Stimulated activated naive CD4-positive, alpha-beta T cell treated with Interleukin-2 at 50 U/mL for 16 hours (primary cell): ENCODE measurements around the gene PGLYRP3.

Experiments
- DNase-seq: peaks from one replicate; lab custom pipeline; 2025; lab: John Stamatoyannopoulos, UW

PGLYRP3 gene

DNA sequence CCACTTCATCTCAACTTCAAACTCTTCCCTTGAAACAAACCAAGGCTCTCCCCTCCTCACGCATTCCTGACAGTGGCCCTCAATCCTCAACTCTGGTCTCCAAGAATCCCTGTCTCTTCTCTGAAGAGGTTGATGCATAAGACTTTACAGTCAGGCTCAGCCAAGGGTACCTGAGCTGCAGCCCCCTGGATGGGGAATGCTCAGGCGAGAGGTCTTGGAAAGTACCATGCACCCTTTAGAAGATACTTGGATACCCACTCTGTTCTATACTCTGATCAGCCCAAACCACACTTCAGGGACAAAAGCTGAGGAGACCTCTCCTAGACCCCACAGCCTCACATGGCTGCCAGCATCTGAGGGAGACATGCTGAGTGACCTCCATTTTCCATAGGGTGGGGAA, 536 bp upstream of the PGLYRP3 start:
- no peak for DNase-seq

DNA sequence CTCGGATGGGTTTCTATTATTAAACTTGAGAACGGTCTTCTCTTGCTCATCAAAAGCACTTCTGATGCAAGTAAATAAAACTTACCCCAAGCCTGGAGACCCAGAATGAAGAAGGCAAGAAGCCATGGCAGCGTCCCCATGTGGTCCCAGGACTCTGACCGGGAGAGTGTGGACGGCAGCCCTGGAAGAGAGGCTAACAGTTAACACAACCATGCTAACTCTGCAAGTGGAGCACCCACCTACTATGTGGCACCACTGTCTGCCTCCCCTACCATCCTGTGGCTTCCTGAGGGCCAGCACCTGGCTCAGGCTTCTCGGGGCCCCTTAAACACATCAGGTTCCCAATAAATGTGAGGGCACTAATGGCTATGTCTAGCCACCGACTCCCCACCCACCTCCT, 2.2 kb downstream of the PGLYRP3 start:
- DNase-seq: no peak

DNA sequence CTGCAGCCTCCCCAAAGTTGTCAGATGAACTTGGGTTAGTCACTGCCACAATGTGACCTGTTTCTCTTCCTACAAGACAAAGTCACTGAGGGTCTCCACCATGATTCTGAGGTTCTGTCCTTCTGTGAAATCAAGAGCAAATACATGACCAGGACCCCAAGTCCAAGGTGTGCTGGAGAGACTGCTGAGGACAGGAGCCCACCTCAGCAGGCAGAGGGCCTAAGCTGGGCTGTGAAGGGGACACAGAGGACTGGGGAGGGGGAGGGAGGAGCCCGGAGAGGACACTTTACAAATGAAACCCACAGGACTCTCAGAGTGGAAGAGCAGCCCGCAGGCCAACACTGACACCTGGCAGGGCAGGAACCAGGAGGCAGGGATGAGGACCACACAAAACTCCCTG, 3.3 kb downstream of the PGLYRP3 start:
- no peak for DNase-seq

GRCh38 chr1:153308540-153308939, 4.2 kb downstream of the PGLYRP3 start:
- DNase-seq: no peak

- no peak for DNase-seq
Measured at GRCh38 chr1:153307221-153307600, 5.5 kb downstream of the PGLYRP3 start.

- no peak for DNase-seq
Measured at GRCh38 chr1:153306303-153307220, 6.2 kb downstream of the PGLYRP3 start.

DNA sequence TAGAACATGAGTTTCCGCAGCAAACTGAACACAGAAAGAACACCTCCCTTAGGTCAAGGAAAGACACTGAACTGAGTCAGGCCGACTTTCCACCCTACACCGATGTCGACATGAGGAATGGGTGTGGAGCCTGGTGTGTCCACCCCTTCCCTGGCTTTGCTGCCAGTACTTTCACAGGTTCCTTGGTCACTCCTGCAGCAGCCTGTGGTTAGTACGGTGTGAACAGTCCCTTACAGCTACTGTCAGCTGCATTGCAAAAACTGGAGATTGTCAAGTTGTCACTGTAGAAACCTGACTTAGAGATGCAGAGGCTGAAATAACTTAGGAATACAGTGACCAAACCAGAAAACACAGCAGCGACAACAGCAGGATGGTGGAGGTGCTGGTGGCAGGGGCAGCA, 7.1 kb downstream of the PGLYRP3 start:
- DNase-seq: no peak

GRCh38 chr1:153302308-153302707, 10.4 kb downstream of the PGLYRP3 start:
- no peak for DNase-seq

DNA sequence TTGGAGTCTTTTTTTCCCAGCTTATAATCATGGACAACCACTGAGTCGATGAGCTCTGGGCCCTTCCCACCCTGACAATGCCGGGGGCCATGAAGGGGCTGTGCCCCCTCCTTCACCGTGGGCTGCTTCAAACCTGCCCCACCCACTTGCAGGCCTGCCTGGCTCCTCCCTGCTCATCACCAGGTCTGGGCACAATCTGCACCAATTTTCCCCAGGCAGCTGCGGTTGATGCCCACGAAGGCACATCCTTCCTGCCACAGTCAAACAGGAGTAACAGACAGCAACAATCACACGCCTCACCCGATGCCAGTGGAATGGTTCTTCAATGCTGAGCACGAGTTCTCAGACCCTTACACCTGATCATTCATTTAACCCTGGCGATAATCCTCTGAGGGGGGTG, 18.9 kb downstream of the PGLYRP3 start:
- no peak for DNase-seq

DNA sequence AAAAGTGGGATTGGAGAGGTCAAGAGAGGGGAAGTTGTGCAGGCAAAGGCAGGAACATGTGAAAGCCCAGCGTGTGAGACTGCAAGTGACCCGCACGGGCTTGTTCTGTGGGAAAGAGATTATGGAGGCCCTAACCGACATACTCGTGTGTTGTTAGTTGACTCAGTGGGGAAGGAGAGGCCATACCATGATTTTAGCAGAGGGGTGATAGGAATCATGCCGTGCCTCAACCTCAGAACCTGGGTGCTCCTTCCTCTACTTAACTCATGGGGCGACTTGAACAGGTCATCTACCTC, 19.3 kb downstream of the PGLYRP3 start:
- DNase-seq: no peak

DNA sequence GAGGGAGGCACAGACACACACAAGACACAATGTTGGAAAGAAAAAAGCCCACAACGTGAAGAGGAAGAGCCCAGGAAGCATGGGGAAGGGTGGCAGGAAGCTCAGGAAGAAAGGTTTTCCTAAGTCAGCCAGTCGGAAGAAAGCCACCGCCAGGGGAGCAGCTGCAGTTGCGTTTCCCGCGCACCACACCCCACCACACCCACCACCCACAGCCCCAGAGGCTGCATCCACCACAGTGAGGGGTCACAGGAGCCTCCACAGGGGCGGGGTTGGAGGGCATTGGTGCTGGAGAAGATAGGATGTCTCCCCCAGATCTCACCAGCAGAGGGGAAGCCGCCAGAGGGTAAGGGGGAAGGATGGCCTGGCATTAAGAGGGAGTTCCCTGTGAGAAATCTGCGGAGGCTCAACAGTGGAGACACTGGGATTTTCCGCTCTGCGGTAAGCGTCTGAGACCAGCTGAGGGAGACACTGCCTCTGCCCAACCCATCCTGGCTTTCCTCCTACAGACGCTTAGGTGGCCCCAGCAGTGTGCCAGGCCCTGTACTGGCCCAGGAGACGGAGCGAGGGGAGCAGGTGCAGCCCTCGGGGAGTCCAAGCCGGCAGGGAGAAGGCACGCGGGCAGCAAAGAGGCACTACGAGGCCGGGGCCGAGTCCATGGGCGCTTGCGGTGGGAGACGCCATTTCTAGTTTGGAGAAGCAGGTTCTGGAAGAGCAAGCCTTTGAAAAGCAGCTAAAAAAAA, 19.8 kb downstream of the PGLYRP3 start:
- no peak for DNase-seq

GRCh38 chr1:153292185-153292584, 20.6 kb downstream of the PGLYRP3 start:
- no peak for DNase-seq

DNA sequence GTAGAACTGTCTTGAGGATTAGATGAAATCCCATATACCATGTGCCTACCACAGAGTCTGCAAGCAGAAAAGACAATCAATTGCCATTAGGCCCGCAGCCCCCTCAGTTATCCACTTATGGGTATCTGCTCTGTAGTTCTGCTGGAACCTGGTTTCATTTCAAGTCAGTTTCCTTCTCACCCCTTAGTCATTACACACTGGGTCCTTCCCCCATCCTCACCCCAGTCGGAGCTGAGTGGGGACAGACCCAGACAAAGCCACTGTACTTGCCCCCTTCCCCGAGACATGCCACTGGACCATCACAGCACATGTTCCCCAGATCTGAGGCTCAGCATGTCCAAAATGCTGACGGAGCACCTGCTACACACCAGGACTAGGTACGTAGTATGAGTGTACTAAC, 21.2 kb downstream of the PGLYRP3 start:
- no peak for DNase-seq

DNA sequence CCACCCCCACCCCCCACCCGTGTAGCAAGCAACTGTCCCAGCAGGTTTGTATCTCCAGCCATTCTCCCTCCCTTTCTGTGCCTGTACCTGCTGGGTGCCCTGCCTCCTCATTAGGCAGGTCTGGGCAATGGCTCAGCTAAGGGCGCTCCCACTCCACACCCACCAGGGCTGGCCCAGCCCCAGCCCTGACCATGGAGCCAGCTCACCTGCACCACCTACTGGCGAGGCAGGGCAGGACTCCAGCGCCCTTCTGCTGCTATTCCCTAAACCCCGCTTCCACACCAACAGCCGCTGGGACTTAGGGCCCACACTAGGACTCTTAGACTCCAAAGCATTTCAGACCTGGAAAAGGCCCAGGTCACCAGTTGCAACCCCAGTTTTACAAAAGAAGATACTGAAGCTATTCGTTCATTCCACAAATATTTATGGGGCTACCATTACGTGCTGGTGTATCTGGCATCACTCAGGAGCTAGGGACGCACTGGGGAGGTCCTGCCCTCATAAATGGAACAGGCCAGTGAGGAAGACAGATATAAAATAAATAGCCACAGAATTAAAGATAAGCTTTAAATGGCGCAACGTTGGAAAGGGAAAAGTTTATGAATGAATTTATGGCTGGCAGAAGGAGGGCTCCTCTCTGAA, 24.0 kb downstream of the PGLYRP3 start:
- DNase-seq: no peak

- no peak for DNase-seq
Measured at GRCh38 chr1:153277852-153278251, 34.9 kb downstream of the PGLYRP3 start.

DNA sequence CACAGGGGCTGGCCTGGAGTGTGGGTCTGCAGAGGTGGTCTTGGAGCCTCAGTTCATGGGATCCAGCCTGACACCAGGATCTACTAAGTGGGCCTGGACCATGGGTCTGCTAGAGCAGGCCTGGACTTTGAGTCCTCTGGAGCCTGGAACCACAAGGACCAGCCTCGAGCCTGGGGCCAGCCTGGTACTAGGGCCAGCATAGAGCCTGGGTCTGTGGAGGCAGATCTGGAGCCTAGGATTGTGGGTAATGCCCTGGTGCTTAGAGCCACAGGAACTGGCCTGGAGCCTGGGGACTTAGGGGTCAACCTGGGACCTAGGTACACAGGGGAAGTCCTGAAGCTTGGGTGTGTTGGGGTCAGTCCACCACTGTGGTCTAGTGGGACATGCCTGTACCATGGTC, 40.6 kb downstream of the PGLYRP3 start:
- no peak for DNase-seq

- DNase-seq: no peak
Measured at GRCh38 chr1:153271711-153272110, 41.0 kb downstream of the PGLYRP3 start.

DNA sequence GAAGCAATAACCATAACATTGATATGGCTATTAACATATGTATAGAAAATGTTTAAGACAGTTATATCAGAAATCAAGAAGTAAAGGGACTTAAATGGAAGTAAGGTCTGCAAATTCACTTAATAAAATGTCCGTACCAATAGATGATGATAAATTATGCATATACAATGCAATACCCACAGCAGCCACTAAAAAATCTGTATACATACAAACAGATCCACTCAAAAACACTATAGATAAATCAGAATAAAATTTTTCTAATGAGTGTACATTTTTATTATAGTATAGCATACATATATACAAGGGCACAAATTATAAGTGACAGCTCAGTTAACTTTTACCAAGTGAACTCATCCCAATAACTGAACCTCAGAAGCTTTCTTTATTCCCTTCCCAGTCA, 47.3 kb downstream of the PGLYRP3 start:
- DNase-seq: no peak

DNA sequence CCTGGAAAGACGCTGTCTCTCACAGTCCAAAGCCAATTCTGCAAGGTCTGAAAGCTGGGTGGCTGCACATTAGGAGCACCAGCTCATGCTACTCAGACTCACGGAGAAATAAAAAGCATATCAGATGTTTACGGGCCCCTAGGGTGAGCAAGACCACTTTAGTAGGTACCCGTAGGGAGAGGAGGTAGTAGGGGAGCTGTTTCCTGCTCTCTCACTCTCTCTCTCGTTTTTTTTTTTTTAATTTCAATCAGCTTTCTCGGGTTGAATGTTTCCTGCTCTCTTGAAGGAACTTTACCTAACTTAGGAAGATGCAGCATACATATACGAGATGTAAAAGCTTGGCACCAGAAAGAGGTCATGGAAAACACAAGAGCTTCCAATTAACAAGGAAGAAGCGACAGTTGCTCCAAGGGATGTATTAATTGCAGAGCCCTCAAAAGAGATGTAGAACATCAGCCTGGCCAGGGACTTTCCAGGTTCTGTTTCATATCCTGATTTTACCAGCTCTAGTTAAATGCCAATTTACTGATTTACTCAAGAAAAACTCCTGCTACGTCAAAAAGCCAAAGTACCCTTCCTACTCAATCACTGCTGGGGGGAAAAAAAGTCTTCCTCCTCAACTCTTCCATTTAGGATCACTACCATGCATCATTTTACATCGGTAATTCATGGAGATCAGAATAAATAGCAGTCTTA, 50.1 kb downstream of the PGLYRP3 start:
- no peak for DNase-seq

- no peak for DNase-seq
Measured at GRCh38 chr1:153262070-153262366, 50.7 kb downstream of the PGLYRP3 start.

DNA sequence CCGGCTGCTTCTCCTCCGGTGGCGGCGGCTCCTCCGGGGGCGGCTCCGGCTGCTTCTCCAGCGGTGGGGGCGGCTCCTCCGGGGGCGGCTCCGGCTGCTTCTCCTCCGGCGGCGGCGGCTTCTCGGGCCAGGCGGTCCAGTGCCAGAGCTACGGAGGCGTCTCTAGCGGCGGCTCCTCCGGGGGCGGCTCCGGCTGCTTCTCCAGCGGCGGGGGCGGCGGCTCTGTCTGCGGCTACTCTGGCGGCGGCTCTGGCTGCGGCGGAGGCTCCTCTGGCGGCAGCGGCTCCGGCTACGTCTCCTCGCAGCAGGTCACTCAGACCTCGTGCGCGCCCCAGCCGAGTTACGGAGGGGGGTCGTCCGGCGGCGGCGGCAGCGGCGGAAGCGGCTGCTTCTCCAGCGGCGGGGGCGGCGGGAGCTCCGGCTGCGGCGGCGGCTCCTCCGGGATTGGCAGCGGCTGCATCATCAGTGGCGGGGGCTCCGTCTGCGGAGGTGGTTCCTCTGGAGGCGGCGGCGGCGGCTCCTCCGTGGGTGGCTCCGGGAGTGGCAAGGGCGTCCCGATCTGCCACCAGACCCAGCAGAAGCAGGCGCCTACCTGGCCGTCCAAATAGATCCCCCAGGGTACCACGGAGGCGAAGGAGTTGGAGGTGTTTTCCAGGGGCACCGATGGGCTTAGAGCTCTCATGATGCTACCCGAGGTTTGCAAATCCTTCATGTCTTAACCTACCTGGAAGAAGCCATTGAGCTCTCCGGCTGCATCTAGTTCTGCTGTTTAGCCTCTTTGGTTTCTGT, 51.3 kb downstream of the PGLYRP3 start:
- no peak for DNase-seq
